Right hindlimb (tissue), 1 donor: ENCODE measurements around the gene OSBPL2.

Experiments used
- DNase-seq: peaks from one replicate; pipeline ENCODE4 v3.0.0-alpha.2; 2018

Gene OSBPL2

DNA sequence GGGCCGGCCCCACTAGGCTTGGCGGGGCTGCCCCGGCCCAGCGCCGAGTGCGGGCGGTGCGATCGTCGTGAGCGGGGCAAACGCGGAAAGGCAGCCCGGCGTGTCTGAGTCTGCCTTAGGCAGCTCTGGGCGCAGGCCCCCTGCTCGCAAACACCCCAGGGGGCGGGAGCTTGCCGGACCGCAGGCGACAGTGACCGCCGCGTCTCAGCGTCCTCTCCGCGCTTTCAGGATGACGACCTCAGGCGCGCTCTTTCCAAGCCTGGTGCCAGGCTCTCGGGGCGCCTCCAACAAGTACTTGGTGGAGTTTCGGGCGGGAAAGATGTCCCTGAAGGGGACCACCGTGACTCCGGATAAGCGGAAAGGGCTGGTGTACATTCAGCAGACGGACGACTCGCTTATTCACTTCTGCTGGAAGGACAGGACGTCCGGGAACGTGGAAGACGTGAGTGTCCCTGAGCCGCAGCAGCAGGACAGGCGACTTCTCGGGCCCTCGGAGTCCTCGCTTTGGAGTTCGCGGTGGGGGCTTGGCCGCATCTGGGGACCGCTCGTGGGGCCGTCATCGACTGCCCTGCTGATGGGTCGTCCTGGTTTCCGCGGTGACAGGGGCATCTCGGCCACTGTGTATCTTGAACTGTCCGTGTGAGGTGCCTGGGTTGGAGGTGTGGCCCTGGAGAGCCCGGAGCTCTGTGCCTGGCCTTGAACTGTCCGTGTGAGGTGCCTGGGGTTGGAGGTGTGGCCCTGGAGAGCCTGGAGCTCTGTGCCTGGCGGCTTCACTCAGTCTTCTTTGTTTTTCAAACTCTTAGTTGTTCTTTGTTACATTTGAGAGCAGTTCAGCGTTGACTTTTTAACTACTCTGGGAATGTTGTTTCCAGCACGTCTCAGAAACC lies 65.3 kb downstream of the OSBPL2 start:
- no peak for DNase-seq

DNA sequence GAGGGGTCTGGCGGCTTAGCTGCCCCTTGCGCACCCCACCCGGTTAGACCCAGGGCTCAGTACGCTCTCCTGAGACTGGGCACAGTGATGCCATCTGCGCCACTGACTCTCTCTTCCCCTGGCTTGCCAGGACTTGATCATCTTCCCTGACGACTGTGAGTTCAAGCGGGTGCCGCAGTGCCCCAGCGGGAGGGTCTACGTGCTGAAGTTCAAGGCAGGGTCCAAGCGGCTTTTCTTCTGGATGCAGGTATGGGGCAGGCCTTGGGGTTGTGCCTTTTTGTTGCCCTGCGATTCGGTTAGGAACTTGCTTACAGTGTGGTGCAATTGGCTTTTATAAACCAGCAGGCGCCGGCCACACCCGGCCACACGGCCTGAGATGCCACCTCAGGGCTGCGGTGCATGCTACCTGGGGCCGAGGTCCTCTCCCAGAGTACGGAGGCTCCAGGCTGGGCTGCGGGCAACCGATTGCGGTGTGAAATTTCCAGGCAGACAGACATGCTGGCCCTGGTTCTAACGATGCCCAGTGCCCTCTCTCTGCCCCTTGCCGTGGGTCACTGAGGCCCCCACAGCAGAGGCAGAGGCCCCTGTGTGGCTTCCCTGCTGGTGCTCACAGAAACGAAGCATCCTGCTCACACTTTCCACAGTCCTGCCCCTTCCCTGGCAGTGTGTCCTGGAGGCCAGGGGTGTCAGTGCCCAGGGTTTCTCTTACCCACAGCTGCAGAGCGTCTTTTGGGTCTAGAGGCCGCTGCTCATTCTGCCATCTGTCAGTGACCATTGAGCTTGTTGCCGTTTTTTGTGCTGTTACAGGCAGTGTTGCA lies 66.2 kb downstream of the OSBPL2 start:
- DNase-seq = no peak

DNA sequence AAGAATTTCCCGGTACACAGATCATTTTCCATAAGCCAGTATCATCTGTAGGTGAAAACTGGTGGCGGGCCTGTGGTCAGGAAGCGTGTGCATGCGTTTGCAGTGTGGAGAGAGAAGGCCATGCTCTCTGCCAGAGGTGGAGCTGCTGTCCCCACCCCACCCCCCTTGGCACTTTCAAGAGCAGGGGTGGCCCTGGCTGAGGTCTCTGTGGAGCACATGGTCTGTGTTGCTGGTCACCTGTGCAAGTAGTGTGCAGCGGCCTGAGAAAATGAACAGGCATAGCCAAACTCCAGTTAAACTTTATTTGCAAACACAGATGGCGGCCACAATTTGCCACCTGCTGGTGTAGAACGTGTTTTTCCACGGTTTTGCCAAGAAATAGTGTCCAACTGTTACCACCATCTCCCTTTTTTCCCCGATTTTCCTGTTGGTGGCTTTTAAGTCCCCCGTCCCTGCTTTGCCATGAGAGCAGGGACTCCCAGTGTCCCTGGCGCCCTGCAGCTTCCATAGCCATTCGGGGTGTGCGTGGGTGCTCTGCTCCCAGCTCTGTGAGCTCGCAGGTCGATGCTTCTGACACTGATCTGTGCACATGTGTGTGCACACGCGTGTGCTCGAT lies 66.9 kb downstream of the OSBPL2 start:
- no peak for DNase-seq

DNA sequence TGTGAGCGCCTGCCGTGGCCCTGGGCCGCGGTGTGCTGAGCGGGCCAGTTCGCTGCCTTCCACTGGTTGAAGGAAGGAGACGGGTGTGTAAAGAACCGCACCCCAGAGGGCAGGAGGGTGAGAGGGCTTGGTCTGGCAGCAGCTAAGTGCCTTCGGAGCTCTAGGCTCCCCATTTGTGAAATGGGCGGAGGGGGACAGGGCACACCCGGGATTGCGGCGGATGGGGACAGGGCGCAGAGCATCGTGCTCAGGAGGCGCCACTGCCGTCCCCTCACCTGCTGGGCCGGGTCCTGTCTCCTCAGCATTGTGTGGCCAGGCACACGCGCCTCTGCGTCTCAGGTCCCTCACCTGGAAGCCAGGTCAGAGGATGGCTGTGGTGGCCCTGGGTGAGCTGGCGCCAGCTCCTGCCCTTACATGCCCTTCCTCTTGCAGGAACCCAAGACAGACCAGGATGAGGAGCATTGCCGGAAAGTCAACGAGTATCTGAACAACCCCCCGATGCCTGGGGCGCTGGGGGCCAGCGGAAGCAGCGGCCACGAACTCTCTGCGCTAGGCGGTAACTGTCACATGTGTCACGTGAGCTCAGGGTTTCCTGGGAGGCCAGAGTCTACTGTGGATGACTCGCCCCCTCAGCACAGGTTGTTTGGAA lies 67.6 kb downstream of the OSBPL2 start:
- DNase-seq = no peak

DNA sequence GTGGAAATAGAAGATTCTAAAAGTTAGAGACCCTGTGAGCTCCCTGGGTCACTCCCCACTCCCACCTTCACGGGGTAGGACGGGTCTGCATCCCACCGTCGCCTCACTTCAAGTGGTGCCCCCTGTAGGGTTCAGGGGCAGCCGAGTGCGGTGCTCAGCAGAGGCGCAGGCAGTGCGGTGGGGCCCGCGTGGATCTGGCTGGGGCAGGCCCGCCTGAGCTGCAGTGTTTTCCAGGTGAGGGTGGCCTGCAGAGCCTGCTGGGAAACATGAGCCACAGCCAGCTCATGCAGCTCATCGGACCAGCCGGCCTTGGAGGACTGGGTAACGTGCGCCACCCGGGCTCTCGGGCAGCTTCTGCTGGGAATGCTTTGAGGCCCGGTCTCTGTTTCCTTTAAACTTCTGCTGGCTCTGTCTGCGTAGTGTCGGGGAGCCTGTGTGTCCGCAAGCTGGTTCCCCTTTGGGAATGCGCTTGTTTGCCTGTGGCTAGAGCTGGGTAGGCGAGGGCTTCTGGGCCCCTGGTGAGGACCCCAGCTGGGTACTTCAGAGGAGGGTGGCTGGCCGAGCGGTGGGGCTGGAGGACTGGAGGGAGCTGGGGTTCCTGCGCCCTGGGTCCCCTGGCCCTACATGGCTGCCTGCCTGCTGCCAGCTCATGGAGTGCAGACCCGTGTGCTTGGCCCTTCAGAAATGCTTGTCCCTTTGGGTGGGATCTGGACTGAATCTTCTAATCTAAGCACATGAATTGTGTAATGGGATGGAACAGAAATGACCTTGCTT lies 68.3 kb downstream of the OSBPL2 start:
- DNase-seq = no peak

DNA sequence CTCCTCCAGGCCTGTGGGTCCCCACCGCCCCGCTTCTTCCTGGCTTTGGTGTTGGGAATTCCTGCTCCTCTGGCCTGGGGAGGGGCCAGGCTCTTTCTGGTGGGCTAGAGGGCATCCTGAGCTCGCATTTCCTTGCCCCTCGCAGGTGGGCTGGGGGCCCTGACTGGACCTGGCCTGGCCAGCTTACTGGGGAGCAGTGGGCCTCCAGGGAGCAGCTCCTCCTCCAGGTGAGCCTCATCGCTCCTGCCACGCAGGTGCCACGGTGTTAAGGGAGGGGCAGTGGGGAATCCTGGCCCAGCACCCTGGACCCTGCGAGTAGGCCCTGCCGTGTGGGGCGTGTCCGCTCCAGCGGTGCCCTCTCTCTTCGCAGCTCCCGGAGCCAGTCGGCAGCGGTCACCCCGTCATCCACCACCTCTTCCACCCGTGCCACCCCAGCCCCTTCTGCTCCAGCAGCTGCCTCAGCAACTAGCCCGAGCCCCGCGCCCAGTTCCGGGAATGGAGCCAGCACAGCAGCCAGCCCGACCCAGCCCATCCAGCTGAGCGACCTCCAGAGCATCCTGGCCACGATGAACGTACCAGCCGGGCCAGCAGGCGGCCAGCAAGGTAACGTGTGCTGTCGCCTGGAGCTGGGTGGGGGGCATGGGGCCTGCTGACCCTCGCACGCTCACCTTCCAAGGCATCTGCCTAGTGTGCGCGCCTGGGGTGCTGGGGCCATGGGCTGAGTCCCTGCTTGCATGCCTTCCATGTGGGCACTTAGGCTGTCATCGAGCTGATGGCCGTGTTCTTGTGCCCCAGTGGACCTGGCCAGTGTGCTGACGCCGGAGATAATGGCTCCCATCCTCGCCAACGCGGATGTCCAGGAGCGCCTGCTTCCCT lies 69.1 kb downstream of the OSBPL2 start:
- no peak for DNase-seq

DNA sequence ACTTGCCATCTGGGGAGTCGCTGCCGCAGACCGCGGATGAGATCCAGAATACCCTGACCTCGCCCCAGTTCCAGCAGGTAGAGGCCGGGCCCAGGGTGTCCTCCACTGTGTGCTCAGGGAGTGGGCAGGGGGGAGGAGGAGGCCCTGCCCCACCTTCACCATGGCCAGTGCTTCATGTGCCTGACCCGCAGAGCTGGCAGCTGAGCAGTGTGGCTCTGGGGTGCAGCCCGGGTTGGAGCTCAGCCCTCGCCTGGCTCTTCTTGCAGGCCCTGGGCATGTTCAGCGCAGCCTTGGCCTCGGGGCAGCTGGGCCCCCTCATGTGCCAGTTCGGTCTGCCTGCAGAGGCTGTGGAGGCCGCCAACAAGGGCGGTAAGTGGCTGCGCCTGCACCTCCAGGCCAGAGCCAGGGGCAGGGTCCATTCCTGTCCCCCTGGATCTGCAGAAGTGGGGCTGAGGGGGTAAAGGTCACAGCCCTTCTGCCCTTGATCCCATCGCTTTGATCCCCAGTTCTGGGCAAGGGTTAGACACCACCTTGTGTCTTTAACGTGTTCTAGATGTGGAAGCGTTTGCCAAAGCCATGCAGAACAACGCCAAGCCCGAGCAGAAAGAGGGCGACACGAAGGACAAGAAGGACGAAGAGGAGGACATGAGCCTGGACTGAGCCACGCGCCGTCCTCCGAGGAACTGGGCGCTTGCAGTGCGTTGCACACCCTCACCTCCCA lies 69.9 kb downstream of the OSBPL2 start:
- DNase-seq = no peak

DNA sequence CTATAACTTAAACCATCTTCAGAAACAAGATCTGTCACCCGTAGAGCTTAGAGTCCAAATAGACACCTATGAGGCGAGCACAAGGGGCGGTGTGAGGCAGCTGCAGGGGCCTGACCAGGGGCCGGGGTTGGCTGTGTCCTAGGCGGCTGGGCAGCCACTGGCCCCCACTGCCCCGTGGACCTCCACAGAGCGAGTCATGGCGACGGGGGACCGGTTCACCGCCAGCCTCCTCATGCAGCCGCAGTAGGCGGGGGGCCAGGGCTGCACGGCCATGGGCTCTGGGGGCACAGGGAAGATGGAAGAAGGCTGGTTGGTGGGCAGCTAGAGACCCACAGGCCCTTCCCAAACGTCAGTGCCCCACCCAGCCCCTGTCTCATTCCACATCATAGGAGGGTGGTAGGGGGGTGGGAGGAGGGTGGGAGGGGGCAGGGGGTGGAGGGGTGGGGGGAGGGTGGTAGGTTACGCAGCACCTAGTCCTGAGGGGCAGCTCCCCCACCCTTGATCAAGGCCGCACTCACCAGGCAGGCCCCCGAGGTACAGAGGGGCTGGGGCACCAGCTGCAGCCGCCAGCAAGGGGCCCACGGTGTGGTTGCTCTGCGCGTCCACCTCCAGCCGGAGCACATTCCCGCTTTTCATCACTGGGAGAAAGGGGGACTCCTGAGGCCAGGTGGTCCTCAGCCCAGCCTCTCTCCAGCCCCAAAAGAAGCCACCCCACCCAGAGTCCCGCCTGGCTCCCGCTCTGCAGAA lies 71.0 kb downstream of the OSBPL2 start:
- no peak for DNase-seq

DNA sequence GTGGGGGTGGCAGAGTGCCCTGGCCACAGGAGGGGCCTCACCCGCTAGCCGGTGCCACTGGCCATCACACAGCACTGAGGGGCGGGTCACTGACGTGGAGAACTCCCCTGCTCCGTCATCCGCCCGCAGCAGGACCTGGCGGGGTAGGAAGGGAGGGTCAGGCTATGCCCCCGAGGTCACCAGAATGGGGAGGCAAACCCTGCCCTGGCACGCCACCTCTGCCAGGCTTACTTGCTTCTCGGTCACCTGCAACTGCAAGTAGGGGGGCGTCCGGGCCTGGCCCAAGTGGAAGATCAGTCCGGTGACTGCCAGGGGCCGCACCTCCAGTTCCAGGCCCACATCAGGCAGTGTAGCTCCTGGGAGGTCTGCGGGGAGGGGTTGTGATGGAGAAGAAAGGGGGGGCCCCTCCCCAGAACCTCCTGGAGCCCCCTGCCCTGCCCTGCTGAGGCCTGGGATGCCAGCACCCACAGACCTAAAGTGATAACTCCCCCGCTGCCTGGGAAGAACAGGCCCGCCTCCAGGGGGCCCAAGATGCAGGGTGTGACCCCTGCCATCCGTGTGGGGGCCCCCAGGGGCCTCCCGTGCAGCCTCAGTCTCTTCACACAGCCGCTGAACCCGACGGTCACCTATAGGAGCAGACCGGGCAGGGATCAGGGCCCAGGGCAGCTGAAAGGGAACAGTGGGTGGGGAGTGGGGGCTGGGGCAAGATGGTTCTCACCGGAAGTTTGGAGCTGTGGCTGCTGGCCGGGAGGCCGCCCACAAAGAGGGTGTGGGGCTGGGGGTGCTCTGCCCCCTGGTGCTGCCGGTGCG lies 71.8 kb downstream of the OSBPL2 start:
- no peak for DNase-seq

DNA sequence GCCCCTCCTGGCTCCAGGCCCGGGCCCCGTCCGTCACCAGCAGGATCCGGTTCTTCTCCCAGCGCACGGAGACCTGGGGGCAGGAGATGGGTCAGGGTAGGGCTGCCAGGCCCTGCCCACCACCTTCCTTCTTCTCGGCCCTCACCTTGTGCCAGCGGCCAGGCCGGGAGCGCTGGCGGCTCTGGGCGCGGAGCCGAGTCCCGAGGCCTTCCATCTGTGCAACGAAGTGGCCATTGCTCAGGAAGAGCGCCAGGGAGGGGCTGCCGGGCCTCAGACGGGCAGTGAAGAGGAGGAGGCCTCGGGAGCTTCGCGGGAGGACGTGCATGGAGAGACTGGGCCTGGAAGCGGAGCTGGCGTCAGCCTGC lies 72.4 kb downstream of the OSBPL2 start:
- DNase-seq = no peak

DNA sequence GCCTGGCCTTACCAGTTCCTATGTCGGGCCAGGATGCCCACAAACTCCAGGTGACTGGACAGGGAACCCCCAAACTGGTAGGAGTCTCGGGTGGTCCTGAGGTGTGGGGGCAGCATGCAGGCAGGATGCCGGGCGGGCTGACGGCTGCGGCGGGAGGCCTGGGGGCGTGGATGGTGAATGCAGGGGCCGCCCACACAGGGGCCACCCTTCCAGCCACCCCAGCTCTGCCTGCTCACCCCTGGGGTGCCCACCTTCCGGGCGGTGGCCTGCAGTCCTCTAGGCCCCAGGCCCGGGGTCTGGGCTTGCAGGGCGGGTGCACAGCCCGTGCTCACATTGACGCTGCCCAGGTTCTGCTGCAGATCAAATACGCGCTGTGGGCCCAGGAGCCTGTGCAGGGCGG lies 72.8 kb downstream of the OSBPL2 start:
- no peak for DNase-seq

DNA sequence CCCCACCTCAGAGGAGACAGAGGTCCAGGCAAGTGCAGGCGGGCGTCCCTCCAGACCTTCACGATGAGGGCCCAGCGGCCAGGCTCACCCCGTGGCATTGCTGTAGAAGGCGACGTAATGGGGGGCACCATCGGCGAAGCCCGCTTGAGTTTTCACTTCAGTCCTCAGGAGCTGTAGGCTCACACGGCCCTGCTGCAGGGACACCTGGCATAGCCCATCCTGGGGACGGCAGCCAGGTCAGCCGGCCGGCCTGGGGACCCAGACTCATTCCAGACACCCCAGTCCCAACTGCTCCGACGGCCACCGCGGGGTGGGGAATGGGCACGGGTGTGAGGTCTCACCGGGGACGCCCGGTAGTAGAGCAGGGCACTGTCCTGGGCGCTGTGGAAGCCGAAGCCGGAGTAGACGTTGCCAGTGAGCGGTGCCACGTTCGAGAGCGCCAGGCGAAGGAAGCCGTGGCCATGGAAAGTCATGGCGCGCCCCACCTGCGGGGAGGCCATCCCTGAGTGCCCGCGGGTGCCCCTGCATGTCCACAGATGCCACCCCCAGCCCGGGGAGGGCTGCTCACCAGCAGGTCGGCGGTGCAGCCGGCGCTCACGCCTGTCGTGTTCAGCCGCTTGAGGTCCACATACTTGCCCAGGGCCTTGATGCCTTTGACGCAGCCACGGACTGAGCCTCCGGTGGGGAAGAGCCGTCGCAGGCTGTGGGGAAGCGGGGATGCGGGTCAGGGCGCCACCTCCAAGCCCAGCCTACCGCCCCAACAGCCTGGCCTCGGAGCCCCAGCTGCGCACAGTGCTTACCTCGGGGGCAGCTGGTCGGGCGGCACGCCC lies 73.7 kb downstream of the OSBPL2 start:
- DNase-seq = no peak

DNA sequence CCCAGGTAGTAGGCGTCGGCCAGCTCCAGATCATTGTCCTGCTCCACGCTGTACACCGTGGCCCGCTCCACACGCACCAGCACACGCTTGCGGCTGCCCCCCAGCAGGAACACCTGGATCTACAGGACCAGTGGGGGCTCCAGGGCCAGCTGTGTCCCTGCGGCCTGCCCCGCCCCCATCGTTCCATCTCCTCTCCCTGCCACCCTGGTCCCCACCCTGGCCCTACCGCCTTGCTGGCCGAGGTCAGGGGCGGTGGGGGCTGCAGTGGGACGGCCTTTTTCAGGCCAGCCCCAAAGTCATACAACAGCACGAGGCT lies 74.3 kb downstream of the OSBPL2 start:
- no peak for DNase-seq

DNA sequence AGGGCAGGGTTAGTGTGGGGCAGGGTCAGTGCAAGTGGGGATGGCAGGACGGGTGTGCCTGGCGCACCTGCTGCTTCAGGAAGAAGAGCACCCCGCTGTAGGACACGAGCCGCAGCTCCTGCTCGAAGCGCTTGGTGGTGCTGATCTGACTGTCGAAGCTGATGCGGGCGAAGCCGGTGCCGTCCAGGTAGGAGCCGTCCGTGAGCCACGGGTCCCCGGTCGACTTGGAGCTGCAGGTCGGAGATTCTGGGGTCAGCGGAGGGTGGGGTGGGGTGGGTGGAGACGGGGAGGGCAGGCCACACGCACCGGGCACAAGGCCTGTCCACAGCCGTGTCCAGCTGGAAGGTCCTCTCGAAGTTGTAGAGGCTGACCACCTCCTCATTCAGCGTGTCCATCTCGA lies 74.7 kb downstream of the OSBPL2 start:
- no peak for DNase-seq

DNA sequence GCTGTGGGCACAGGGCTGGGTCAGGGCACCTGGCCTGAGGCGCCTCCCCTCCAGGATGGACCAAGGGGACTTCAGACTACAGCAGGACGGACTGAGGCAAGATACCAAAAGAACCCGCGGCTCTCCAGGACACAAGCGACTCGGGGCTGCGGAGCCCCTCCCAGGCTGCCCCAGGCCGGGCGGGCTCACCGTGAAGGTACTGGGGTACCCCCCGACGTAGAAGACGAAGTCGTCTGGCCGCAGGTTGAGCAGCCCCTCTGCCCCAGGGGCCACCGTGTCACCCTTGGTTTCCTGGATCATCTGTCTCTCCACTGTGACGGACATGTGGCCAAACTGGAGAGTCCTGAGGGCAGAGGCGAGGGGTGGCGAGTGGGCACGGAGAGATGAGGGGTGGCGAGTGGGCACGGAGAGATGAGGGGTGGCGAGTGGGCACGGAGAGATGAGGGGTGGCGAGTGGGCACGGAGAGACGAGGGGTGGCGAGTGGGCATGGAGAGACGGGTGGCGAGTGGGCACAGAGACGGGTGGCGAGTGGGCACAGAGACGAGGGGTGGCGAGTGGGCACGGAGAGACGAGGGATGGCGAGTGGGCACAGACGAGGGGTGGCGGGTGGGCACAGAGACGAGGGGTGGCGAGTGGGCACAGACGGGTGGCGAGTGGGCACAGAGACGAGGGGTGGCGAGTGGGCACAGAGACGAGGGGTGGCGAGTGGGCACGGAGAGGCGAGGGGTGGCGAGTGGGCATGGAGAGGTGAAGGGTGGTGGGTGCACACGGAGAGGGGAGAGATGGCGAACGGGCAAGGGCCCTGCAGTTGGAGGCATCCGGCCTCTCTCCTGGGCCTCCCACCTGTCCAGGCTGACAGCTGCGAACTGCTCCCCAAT lies 75.4 kb downstream of the OSBPL2 start:
- no peak for DNase-seq

DNA sequence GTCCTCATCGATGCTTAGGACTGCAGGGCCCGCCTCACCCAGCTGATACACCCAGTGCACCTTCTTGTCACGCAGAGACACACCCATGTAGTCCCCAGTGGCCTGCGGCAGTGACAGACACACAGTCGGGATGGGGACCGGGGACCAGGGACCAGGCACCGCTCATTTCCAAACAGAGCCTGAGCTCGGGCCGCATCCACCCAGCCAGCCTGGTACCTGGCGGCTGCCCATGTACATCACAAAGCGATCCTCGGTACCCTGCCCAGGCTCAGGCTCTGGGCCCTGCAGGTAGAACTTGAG lies 76.0 kb downstream of the OSBPL2 start:
- DNase-seq = no peak

DNA sequence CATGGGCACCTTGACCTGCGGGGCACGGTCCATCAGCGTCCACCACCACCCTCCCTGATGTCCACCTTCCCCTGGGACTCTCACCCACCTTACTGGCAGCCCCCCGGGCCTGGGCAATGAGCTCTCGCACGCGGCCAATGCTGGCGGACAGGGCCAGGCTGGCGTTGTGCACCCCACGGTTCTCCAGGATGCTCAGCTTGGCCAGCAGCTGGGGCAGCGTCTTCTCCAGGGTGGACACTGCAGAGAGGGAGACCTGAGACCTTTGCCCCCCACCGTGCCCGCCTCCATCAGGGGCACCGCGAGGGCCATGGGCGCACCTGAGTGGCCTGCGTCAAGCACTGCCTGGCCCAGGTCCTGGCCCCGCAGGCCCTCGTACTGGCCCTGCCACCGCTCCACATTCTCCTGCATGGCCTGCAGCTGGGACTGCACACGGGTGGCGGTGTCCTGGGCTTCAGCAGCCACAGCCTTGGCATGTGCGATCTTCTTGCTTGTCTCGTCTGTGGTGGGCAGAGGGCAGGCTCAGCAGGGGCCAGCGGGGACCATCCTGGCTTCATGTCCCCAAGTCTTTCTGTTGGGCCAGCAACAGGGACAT lies 76.5 kb downstream of the OSBPL2 start:
- no peak for DNase-seq
